PC-3 (cell line): Measurements from ENCODE around the gene METTL3.

ENCODE experiments used
- CTCF ChIP-seq: fragments of 300-600 bp; sonication (generic); conservative IDR thresholded peaks from 2 replicates; pipeline ENCODE4 v1.5.1; 2017; ENCODE audit warnings: antibody characterized with exemption, low read depth, mild to moderate bottlenecking, low read length
- EZH2 ChIP-seq: fragments of 300-600 bp; sonication (generic); IDR thresholded peaks from one replicate; pipeline ENCODE4 v1.6.1; 2017; ENCODE audit warnings: antibody characterized with exemption, mild to moderate bottlenecking, low read length; ENCODE audit not compliant: unreplicated experiment
- EZH2phosphoT487 ChIP-seq: fragments of 300-600 bp; sonication (generic); IDR thresholded peaks from 2 replicates; pipeline ENCODE4 v1.6.1; 2018; ENCODE audit warnings: mild to moderate bottlenecking, antibody characterized with exemption, low read length, borderline replicate concordance

GRCh38 chr14:21535545-21536417 lies 24.6 kb upstream of the METTL3 start:
- TF ChIP-seq CTCF: no peak
- TF ChIP-seq EZH2: no peak
- TF ChIP-seq EZH2phosphoT487: no peak
